A549 (cell line): ENCODE measurements around the gene NUDT5.

Experiments used
- CTCF ChIP-seq: fragments of >200 bp; sonication (Bioruptor Twin); formaldehyde crosslinking; IDR thresholded peaks from 3 replicates; pipeline ENCODE4 v1.5.1; 2016
- POLR2A ChIP-seq: IDR thresholded peaks from 2 replicates; pipeline ENCODE4 v1.6.1; 2012; ENCODE audit warnings: mild to moderate bottlenecking, low read length

- TF ChIP-seq CTCF (no peak), POLR2A (no peak)
Measured at GRCh38 chr10:12180221-12180974, 15.3 kb downstream of the NUDT5 start.
